Measurements from ENCODE around the gene FNTB.

- no peak for TF ChIP-seq CTCF (IDR thresholded peaks at IDR 0.05)
- no peak for TF ChIP-seq POLR2A (IDR thresholded peaks at IDR 0.05)
These were observed 47.5 kb upstream of the FNTB start for GRCh38 chr14:64938972-64939816.
